Measurements from ENCODE around the gene FN3KRP.
A peak's percentile ranks its signal among the peaks of the same experiment; 100 is the strongest.

FN3KRP gene

DNA sequence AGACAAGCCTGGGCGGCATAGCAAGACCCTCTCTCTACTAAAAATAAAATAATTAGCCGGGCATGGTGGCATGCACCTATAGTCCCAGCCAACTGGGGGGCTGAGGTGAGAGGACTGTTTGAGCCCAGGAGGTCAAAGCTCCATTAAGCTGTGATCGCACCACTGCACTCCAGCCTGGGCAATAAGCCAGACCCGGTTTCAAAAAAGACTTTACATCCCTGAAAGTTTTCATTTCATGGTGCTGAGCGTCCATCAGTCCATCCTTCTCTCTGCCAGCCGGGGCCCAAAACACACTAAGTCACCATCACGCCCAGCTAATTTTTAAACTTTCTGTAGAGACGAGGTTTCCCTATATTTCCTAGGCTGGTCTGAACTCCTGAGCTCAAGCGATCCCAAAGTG is 28.6 kb upstream of the FN3KRP start:
- DNase-seq: no peak

DNA sequence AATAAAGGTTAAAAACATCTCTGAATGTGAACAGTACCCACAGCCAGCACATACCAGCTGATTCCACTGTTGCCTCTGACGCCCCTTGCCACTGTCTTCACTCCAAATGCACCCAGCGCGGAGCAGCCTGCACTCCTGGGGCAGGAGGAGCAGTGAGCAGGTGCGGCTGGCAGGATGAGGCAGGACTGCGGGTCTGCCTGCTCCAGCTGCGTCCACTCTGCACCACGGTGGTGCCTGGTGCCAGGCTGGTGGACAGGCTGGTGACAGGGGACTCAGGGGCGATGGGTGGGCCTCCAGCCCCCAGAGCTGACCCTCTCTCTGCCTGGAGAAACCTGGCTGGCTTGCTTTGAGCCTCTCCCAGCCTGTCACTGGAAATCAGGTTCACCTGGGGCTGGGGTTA is 27.4 kb upstream of the FN3KRP start:
- DNase-seq: no peak

DNA sequence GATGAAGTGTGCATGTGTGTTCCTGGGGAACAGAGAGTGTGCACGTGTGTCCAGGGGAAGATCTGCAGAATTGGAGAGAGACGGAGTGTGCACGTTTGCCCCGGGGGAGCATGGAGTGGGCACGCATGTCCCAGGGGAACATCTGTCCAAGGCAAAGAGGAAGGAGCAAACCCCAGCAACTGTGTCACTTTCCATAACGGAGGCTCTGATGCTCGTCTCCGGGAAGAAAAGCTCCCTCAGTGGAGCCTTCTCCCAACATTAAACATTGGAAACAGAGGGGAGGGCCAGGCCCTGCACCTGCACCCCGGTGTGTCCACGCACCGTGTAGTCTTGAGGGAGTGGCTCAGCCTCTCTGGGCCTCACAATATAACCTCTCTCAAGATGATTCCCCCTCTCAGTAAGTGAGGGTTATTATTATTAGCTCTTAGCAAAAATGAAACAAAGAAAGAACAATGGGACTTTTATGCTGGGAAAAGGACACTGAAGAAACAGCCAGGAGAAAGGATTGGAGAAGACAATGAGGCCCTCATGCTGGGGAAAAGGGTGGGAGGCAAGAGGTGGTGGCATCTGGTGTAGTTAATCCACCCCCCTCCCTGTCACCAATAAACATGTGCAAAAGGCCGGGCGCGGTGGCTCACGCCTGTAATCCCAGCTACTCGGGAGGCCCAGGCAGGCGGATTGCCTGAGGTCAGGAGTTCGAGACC is 25.6 kb upstream of the FN3KRP start:
- no peak for DNase-seq

DNA sequence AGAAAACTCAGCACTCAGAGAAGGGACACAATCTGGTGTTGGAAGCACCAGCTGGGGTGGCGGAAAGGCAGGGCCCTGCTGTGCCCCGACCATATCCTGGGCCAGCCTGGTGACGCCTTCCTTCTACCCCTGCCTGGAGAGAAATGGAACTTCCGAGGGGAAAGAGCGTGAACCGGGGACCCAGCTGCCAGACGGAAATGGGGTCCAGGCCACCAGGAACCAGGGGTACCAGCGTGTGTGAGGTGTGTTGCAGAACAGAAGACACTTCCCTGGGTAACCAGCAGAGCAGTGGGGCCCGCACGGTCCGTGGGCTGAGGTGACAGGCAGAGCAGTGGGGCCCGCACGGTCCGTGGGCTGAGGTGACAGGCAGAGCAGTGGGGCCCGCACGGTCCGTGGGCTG is 24.8 kb upstream of the FN3KRP start:
- DNase-seq: no peak

GRCh38 chr17:82692268-82692667 is 24.2 kb upstream of the FN3KRP start:
- no peak for DNase-seq

DNA sequence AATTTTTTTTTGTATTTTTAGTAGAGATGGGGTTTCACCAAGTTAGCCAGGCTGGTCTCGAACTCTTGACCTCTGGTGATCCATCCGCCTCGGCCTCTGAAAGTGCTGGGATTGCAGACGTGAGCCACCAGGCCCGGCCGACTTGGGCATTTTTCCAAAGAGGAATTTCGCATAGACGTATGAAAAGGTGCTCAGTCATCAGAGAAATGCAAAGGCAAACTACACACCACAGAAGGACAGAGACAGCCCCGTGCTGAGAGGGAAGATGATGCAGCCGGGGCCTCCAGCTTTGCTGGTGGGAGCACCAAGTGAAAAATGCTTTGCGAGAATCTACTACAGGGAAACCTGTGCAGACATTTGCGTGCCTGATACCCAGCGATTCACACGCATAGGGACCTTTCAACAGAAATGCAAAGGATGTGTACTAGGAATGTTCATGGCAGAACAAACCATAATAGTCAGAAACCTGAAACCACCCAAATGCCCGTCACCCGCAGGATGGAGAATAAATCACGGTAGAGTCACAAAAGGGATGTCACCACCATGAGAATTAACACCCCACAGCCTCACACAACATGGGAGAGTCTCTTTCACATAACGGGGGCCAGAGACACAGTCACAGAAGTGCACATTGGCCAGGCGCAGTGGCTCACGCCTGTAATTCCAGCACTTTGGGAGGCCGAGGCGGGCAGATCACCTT is 23.2 kb upstream of the FN3KRP start:
- DNase-seq: no peak

DNA sequence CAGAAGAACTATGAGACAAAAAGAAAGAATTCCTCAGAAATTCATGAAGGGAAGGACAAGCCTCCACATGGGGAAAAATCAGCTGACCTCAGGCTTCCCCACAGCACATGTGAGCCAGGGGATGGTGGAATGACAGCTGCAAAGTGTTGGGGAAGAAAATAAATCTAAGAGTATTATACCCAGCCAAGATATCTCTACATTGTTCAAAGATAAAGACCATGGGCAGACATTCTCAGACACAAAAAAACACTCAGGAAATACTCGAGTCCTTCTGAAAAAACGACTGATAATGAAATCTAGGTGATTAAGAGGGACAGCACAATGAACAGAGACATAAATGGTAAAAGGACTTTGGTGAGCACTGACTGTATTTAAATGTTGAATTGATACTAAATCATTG is 21.9 kb upstream of the FN3KRP start:
- DNase-seq: no peak

DNA sequence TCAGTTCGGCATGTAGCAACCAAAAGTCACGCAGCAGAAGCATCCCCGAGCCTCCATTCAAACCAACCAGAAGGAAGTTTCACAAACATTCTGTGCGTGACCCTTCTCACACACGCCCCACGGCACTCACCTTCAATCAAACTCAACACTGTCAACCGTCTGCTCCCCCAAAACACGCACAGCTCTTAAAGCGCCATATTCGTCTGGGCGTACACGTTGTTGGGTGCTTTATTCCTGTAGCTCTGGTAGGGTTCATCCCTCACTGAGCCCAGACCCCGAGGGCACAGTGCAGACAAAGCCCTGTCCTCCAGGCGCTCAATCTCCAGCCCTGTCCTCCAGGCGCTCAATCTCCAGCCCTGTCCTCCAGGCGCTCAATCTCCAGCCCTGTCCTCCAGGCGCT is 20.2 kb upstream of the FN3KRP start:
- DNase-seq: no peak

DNA sequence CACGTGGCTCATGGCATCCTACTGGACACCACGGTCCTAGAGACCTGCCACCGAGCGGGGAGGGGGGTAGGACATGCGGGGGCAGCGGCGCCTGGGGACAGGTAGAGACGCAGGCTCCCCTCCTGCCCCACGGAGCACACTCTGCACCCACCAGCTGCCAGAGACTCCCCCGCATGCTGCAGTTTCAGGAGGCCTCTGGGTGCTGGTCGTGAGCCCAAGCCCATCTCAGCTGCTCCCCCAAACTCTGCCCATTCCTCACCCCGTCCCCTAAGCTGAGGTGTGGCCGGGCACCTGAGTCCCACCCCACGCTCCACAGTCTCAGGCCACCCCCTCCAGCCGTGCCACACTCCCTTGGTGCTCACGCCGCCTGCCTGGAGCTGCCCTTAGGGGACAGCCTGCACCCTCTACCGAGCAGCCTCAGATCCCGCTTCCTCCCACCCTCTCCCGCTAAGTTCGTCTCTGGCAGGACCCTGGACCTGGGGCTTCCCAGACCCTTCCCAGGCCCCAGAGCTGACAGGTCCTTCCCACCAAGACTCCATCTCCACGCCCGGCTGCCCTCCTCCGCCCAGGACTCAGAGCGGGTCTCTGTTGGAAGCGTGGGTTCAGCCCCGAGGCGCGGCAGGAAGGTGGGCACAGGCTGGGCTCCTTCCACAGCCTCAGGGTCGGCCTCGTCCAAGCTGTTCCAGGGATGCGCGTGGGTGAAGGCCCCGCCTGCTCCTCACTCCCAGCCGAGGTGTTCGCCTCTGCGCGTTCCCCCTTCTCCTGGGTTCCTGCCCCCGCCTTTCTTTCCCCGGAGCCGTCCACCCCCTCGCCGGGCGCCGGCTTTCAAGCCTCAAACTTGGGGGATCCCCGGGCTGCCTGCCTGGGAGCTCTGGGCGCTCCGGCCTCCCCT is 19.3 kb upstream of the FN3KRP start:
- peak; percentile 4 to 14 for DNase-seq

- DNase-seq: no peak
Observed at GRCh38 chr17:82697808-82698064, 18.8 kb upstream of the FN3KRP start.

GRCh38 chr17:82698065-82698973 is 18.2 kb upstream of the FN3KRP start, which contains the start of gene RAB40B:
Gene RAB40B (minus strand): TSS chr17:82698698. CDS start chr17:82698596, 102 bp downstream.
- peak; percentile 96 to 99 for DNase-seq

DNA sequence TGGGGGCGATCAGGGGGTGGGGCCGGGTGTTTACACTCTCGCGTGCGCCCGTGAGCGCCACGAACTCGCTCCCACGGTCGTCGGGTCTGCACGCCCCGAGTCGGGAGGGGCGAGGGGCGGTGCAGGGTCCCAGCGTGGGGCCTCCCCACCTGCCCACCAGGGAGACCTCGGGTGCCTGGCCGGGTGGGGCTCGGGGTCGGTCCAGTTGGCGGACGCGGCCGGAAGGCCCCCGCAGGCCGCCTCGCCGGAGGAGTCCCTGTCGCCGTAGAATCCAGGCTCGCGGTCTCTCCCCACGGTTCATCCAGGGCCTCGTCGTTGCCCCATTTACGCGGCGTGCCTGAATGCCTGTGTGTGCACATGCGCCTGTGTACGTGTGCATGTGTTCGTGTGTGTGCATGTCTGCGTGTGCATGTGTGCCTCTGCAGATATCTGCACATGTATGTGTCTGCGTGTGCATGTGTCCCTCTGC is 17.5 kb upstream of the FN3KRP start:
- DNase-seq: no peak

- no peak for DNase-seq
Observed at GRCh38 chr17:82699551-82699950, 17.0 kb upstream of the FN3KRP start.

DNA sequence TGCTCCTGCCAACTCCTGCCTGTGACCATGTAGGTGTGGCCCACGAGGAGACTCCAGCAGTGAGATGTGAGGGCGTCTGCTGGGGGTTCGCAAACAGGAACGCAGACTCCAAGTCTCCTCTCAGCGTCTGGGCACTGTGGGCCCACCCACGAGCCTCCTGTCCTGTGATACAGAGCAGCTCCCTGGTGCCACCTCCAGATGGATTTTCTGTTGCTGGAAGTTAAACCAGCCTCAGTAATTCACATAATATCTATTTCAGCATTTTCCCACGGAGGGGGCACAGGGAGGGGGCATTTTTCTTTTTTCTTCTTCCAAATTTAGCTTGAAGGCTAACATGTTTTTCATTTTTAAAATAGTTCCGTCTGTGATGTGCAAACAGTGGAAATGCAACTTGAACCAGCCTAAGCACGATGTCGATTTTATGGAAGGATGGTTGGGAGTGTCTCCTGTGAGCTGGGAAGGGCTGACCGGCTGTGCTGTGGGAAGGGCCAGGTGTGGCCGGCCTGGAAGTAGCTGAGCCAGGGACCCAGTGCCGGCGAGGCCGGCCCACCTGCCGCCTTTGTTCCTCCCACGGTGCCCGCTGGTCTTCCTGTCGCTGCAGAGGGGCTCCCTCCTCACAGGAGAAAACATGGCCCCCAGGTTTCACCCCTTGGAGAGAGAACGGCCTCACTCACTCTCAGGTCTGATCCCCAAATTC is 14.1 kb upstream of the FN3KRP start:
- DNase-seq: no peak

DNA sequence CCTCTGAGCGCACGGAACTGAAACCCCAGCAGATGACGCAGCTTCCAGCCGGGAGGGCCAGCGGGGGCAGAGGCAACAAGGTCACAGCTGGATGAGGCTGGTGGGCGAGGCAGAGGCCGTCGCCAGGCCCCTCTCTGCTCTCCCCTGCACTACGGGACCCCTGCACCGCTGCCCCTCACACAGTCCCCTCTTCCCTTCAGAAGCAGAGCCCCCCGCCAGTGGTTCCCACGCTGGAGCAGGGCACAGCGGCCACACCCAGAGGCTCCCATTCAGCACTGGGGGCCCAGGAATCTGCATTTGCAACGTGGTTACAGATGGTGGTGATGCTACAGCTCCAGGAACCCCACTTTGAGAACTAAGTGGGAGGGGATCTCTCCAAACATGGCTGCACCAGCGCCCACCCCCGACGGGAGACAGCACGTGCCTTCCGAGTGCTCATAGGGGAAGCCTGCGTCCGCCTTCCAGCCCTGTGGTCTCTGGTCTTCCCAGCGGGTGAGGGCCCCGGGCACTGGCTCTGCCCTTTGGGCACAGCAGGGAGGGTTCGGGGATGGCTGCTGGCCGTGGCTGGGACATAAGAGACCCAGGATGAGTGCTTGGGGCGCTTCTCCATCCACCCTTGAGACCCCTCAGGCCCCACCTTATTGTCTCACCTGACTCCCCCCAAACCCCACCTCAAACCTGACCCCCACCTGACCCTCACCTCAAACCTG is 13.3 kb upstream of the FN3KRP start:
- no peak for DNase-seq

GRCh38 chr17:82703935-82704865 is 12.3 kb upstream of the FN3KRP start:
- DNase-seq: no peak

DNA sequence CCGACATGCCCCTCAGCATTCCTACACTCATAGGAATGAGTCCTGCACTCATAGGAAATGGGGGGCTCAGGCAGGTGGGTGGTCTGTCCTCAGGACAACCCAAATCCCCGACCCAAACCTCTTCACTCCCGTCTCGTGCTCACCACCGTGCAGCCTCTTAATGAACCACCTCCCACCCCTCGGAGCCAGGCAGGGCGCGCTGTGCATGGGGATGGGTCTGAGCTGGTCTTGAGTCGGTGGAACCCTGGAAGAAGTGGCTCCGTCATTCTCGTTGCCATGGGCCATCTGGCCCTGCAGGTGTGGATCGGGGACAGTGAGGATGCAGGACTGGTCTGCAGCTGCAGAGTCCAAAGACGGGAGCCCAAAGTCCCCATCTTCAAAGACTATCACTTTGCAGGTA is 11.6 kb upstream of the FN3KRP start:
- DNase-seq: no peak

- no peak for DNase-seq
Observed at GRCh38 chr17:82705756-82706155, 10.8 kb upstream of the FN3KRP start.

DNA sequence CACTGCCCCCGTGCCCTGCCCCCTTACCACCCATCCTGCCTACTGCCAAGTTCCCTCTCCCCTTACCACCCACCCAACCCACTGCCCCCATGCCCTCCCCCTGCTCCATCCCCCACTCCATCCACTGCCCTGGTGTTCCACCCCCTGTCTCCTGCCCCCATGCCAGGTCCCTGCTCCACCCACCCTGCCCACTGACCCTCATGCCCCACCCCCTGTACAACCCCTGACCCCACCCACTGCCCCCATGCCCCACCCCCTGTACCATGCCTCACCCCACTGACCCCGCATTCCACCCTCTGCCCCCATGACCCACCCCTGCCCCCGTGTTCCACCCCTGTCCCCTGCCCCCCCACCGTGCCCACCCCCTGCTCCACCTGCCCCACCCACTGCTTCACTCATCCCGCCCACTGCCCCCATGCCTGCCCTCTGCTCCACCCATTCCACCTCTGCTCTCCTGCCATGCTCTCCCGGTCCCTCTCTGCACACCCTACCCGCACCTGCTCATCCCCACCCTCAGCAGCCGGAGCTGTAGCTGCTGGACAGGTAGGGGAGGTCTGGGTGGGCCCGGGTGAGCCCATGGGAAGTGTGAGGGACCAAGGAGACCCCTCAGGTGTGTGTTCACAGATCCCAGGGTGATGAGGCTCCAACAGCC is 7.4 kb upstream of the FN3KRP start:
- no peak for DNase-seq

Data from stimulated activated CD4-positive, alpha-beta T cell treated with anti-CD3 and anti-CD28 coated beads, Interleukin-4, amount 100 ng/mL, for 4 hours (primary cell).